ENCODE data around the gene DNASE1L3.

Gene DNASE1L3

DNA sequence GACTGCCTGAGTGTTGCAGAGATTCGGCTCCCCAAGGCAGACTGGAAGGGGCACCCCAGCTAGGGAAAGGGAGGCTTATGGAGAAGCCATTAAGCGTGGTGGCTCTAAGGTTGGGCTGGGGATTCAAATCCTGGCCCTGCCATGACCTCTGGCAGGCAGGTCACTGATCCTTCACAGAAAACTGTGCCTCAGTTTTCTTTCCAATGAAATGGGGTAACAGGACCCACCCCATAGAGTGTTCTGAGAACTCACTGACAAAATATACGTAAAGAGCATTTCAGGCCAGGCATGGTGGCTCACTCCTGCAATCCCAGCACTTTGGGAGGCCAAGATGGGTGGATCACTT, 34.6 kb downstream of the DNASE1L3 start:
- TF ChIP-seq CTBP1 (IDR thresholded peaks at IDR 0.05; ENCODE audit: borderline replicate concordance), result no peak
- no peak for TF ChIP-seq SP1 (IDR thresholded peaks at IDR 0.05)
- TF ChIP-seq, protein P1, sequence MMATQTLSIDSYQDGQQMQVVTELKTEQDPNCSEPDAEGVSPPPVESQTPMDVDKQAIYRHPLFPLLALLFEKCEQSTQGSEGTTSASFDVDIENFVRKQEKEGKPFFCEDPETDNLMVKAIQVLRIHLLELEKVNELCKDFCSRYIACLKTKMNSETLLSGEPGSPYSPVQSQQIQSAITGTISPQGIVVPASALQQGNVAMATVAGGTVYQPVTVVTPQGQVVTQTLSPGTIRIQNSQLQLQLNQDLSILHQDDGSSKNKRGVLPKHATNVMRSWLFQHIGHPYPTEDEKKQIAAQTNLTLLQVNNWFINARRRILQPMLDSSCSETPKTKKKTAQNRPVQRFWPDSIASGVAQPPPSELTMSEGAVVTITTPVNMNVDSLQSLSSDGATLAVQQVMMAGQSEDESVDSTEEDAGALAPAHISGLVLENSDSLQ (IDR thresholded peaks at IDR 0.05), result no peak
- no peak for TF ChIP-seq NFRKB (IDR thresholded peaks at IDR 0.05)
- no peak for TF ChIP-seq ARNT (IDR thresholded peaks at IDR 0.05)
- no peak for TF ChIP-seq ZNF384 (IDR thresholded peaks at IDR 0.05)
- no peak for TF ChIP-seq L3MBTL2 (conservative IDR thresholded peaks at IDR 0.05)
- no peak for TF ChIP-seq BHLHE40 (IDR thresholded peaks at IDR 0.05; ENCODE audit: borderline replicate concordance)
- no peak for TF ChIP-seq TARDBP (IDR thresholded peaks at IDR 0.05)
- TF ChIP-seq FOXM1 (IDR thresholded peaks at IDR 0.05; ENCODE audit: borderline replicate concordance), result no peak
- no peak for DNase-seq (ENCODE audit: extremely low spot score)
- ChIA-PET POLR2A (no interaction called here), CTCF (no interaction called here)

DNA sequence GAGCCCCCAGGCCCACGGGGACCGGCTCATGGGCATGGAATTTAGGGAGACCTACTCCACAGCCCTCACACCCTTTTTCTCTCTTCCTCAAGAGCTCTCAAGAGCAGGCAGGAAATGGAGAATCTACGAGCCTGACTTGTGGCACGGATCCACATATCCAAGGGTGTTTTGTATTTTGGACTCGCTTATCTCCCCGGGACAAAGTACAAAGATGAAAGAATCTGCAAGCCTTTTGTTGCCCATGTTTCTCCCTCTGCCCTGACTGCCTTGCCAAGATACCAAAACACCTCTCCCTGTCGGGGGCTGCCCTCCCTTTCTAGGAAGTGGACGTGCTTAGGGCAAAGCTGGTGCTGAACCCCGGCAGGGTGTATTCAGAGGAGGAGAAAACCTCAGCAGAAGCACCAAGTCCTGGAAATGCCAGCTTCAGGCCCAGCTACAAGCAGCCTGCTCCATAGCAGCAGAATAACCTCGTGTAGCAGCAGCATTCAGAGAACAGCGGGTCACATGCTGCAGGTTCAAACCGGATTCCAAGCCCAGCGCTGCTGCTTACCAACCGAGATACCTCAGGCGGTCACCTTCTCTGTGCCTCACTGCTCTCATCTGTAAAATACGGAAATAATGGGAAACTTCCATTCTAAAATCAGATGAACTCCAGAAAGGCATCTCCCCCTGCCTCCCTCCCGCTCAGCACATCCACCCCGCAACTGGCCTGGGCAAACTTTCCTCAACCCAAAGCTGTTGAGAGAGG, 35.2 kb downstream of the DNASE1L3 start:
- no peak for DNase-seq (ENCODE audit: extremely low spot score)
- TF ChIP-seq L3MBTL2 (conservative IDR thresholded peaks at IDR 0.05), result no peak
- TF ChIP-seq CTBP1 (IDR thresholded peaks at IDR 0.05; ENCODE audit: borderline replicate concordance), result no peak
- TF ChIP-seq LEF1 (IDR thresholded peaks at IDR 0.05; ENCODE audit: borderline replicate concordance), result no peak
- no peak for TF ChIP-seq FOXA1 (IDR thresholded peaks at IDR 0.05)
- TF ChIP-seq NFRKB (IDR thresholded peaks at IDR 0.05), result no peak
- TF ChIP-seq, protein P1 (IDR thresholded peaks at IDR 0.05), result no peak
- no peak for TF ChIP-seq BHLHE40 (IDR thresholded peaks at IDR 0.05; ENCODE audit: borderline replicate concordance)
- no peak for TF ChIP-seq ARNT (IDR thresholded peaks at IDR 0.05)
- no peak for TF ChIP-seq HDGF (IDR thresholded peaks at IDR 0.05; ENCODE audit: borderline replicate concordance)
- no peak for TF ChIP-seq SUZ12 (IDR thresholded peaks at IDR 0.05)
- no peak for TF ChIP-seq ELF4 (IDR thresholded peaks at IDR 0.05)
- TF ChIP-seq FOXM1 (IDR thresholded peaks at IDR 0.05; ENCODE audit: borderline replicate concordance), result no peak
- no peak for TF ChIP-seq SP1 (IDR thresholded peaks at IDR 0.05)
- no peak for TF ChIP-seq TARDBP (IDR thresholded peaks at IDR 0.05)
- CTCF ChIA-PET, result no interaction called here
- POLR2A ChIA-PET, result interaction anchor here (1.0 kb wide), 1 partner anchor 10 kb away, joined by 3 read pairs; no protein-coding TSS in a partner anchor

DNA sequence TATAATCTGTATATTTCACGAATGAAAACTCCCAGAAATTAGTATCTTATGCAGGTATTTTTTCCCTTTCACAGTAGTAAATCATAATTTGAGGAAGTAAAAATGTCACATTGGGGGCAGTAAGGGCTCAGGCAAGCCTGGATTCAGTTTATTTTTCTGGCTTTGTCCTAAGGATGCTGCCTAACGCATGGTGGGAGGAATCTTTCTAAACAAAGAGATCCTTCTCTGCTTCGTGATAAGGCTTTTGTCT, 35.7 kb downstream of the DNASE1L3 start:
- CTCF ChIA-PET, result no interaction called here
- no peak for DNase-seq (ENCODE audit: extremely low spot score)
- TF ChIP-seq TARDBP (IDR thresholded peaks at IDR 0.05) (no peak), L3MBTL2 (conservative IDR thresholded peaks at IDR 0.05) (no peak), LEF1 (IDR thresholded peaks at IDR 0.05; ENCODE audit: borderline replicate concordance) (no peak), SP1 (IDR thresholded peaks at IDR 0.05) (no peak), ZNF384 (IDR thresholded peaks at IDR 0.05) (no peak), BHLHE40 (IDR thresholded peaks at IDR 0.05; ENCODE audit: borderline replicate concordance) (no peak), CTBP1 (IDR thresholded peaks at IDR 0.05; ENCODE audit: borderline replicate concordance) (no peak), FOXK2 (IDR thresholded peaks at IDR 0.05) (no peak), FOXA1 (IDR thresholded peaks at IDR 0.05) (no peak), ARNT (IDR thresholded peaks at IDR 0.05) (no peak), NFRKB (IDR thresholded peaks at IDR 0.05) (no peak), SUZ12 (IDR thresholded peaks at IDR 0.05) (no peak), FOXM1 (IDR thresholded peaks at IDR 0.05; ENCODE audit: borderline replicate concordance) (no peak), HDGF (IDR thresholded peaks at IDR 0.05; ENCODE audit: borderline replicate concordance) (no peak), ELF4 (IDR thresholded peaks at IDR 0.05) (no peak)
- TF ChIP-seq, protein P1 (IDR thresholded peaks at IDR 0.05), result no peak
- POLR2A ChIA-PET, result interaction anchor here (1.0 kb wide), 1 partner anchor 9 kb away, joined by 3 read pairs; no protein-coding TSS in a partner anchor

DNA sequence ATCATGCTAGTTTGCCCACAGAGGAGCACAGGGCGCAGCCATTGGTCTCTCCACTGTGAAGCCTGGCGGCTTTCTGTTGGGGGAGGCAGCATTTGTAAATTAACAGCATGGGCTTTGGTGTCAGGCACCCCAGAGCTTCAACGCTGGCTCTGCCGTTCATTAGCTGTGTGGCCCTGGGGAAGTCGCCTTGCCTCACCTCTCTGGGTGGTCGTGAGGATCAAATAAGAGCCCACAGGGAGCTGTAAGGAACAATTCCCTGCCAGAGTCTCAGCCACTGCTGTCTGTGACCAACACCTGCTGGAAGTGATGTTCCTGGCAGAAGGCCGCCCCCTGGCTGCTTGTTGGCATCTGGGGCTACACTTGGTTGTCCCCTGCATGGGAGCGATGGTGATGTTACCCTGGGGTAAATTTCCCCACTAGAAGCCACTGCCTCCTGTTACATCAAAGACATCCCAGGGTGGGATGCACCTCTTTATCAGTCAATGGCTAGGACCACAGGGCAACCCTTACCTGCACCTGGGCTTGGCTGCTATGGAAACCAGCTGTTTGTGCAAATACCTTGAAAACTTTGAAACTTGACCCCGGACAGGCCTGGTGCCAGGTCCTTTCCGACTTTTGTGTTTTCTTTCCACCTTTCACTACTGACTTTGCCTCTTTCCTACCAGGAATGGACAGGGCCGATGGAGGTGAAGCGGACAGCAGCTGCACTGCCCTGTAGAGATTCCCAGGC, 36.9 kb downstream of the DNASE1L3 start:
- peak; percentile 28 for DNase-seq (ENCODE audit: extremely low spot score)
- TF ChIP-seq ARNT (IDR thresholded peaks at IDR 0.05) (no peak), ZNF384 (IDR thresholded peaks at IDR 0.05) (no peak), FOXK2 (IDR thresholded peaks at IDR 0.05) (no peak), HDGF (IDR thresholded peaks at IDR 0.05; ENCODE audit: borderline replicate concordance) (no peak), FOXM1 (IDR thresholded peaks at IDR 0.05; ENCODE audit: borderline replicate concordance) (no peak), LEF1 (IDR thresholded peaks at IDR 0.05; ENCODE audit: borderline replicate concordance) (no peak), TARDBP (IDR thresholded peaks at IDR 0.05) (no peak), ELF4 (IDR thresholded peaks at IDR 0.05) (no peak), FOXA1 (IDR thresholded peaks at IDR 0.05) (no peak), BHLHE40 (IDR thresholded peaks at IDR 0.05; ENCODE audit: borderline replicate concordance) (no peak), CTBP1 (IDR thresholded peaks at IDR 0.05; ENCODE audit: borderline replicate concordance) (no peak), NFRKB (IDR thresholded peaks at IDR 0.05) (no peak), L3MBTL2 (conservative IDR thresholded peaks at IDR 0.05) (no peak), SP1 (IDR thresholded peaks at IDR 0.05) (no peak), SUZ12 (IDR thresholded peaks at IDR 0.05) (no peak)
- TF ChIP-seq, protein P1 (IDR thresholded peaks at IDR 0.05), result no peak
- POLR2A ChIA-PET, result no interaction called here
- CTCF ChIA-PET, result interaction anchor here (0.6 to 0.9 kb wide), 2 partner anchors 169 to 286 kb away, joined by 3 read pairs; no protein-coding TSS in a partner anchor
